AML-193 (cell line): ENCODE data around the gene TARDBP.
A peak's percentile ranks its signal among the peaks of the same experiment; 100 is the strongest.
"Not testable (repeated sequence)": the region's sequence is repeated elsewhere in the genome, so short reads cannot be mapped to it uniquely, and the experiment has no call there.

Source experiments
- DNase-seq, 2 experiments: peaks; one replicate each; lab custom pipeline; 2025; lab: John Stamatoyannopoulos, UW

Gene TARDBP

DNA sequence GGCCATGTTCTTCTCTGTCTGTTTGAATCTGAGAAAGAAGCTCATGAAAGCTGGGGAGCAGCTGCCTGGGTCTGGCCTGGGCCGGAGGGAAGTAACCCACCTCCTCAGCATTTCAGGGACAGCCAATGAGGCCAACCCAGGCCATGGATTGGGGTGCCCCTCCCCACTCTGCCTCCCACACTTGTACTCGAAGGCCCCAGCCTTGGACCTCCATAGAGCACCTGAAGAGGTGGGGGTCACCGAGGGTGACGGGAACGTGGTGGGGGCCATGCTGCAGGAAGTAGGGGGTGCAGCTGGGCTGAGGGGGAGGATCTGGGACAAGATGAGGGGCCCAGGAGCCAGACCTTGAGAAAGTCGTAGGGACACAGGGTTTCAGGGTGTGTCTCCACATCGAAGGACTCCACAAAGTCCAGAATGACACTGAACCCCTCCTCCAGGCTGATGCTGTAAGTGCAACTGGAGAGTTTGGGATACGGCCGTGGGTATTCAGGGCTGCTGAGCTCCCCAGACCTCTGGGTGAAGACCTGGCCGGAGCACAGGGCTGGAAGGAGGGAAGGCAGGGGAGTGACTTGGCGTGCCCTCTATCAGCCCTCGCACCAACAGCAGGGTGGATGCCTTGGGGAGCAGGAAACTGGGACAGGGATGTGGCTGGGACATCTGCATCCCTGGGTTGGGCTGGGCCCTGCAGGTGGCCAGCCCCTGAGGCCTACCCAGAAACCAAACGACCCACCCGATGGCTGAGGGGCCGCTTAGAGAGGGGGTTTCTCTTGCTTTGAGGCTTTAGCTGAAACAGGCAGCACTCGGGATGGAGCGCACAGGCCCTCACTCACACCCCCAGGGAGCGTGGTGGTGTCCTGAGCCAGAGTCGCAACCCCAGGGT is 30.8 kb downstream of the TARDBP start:
- DNase-seq: no peak

DNA sequence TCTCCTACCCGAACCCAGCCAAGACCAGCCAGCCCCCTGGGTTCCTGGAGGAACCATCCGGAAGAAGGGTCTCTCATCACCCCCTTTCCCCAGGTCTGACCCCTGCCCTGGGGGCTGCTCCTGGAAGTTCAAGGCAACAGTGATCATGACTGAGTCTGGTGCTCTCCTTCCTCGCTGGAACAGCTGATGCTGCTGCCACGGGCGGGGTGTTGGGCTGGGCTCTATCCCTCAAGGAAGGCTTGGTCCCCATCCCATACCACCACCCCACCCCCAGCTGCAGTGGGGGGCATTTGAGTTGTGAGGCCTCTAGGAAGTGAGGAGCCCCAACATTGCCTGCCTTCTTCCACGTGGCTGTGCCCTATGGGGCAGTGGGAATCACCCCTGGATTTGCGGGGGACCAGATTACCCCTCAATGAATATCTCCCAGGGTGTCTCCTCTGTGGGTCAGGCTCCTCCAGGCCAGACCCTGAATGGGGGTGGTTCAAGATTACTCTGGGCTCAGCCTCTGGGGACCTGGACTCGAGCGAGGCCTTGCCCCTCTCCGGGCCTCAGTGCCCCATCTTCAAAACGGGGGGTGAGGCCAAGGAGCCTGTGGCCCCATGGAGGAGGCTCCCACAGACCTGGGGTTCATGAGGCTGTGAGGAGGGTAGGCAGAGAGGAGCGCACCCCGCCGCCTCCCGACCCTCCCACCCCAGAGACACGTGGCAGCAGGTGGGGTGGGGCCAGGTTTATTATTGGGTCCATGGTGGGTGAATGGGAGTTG is 31.8 kb downstream of the TARDBP start:
- DNase-seq: no peak

DNA sequence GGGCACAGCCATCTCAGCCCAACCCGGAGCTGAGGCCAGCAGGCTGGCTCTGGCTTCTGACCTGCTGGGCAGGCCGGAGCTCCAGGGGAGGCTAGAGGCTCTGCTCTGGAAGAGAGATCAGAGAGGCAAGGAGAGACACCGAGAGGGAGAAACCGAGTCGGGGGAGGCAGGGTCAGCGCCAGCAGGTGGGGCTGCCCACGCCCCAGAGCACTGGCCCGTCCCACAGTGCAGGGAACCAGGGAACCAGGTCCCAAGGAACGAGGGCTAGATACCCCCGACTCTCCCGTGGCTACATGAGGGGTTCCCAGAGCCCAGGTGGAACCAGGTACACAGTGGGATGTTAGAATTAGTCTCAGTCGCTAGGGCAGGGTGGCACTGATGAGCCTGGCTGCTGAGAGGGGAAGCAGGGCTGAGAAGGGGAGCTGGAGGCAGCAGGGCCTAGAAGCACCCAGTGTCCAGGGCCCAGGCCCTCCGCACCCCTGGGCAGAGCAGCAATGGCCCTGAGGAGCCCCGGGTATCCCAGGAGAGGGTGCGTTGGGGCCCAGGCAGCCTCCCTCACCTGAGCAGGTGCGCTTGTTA is 32.5 kb downstream of the TARDBP start:
- DNase-seq: no peak

DNA sequence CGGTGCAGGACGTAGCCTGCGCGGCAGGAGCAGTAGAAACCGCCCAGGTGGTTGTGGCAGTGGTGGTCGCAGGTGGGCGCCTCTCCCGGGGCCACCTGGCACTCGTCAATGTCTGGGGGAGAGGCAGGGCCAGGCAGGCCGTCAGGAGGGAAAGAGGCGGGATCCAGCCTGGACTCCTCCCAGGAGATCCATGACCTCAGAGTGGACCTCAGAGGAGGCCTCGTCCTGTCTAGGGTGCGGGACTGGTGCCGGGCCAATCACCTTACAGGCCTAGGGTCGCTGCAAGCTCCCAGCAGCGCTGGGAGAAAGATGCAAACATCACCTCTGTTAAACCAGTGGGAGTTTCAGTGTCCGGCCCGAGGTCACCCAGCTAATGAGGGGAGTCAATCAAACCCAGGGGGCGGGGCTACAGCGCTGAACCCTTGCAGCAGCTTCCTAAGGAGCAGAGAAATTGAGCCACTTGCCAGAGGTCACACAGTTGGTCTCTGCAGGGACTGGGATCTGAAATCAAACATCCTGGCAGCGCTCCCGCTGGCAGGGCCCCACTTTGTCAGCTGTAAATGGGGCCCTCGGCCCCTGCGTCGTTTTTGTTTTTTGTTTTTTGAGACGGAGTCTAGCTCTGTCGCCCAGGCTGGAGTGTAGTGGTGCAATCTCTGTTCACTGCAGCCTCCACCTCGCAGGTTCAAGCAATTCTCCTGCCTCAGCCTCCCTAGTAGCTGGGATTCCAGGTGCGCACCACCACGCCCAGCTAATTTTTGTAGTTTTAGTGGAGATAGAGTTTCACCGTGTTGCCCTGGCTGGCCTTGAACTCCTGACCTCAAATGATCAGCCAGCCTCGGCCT is 33.2 kb downstream of the TARDBP start:
- no peak for DNase-seq

DNA sequence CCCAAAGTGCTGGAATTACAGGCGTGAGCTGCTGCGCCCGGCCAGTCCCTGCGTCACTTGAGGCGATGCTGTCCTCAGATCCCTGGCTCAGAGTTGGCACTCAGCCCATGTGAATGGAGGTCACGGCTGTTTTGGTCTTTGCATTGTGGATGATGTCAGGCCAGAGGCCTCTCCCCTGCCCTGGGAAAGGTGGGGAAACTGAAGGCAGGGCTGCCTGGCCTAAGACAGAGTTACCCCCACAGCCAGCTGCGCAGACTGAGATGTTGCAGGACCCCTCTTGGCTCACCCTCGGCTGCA is 33.8 kb downstream of the TARDBP start:
- no peak for DNase-seq

DNA sequence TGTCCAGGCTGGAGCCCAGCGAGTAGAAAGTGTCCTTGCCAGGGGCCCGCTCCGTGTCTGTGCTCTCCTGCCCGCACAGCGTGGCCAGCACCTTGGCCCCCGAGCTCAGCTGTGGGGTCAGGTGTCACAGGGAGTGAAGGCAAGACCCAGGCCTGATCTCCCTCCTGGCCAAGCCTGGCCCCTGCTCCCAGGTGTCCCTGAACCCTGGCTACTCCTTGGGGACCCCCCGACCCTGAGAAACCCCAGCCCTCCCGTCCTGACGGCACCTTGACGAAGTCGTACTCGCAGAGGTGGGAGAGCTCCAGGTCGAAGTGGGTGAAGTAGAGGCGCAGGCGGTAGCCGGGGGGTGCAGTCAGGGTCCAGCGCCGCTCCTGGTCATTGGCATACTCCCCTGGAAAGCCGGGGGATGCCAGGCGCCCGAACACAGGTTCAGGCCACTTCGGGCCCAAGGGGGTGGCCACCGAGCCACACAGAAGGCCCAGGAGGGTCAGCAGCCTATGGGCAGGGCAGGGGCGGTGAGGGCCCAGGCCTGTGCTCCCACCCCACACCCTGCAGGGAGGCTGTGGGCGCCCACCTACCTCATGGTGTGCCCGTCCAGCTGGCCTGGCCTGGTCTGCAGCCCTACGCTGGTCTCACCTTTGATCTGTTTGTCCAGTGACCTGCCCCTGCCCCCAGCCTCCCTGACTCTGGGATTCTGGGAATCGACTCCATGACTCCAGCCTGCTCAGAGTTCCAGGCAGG is 34.3 kb downstream of the TARDBP start, which contains the start of gene MASP2:
TSS of gene MASP2 (minus strand) at position 615 of the 741 bp plus-strand sequence. CDS start at position 583, 32 bp downstream.
- DNase-seq: no peak

DNA sequence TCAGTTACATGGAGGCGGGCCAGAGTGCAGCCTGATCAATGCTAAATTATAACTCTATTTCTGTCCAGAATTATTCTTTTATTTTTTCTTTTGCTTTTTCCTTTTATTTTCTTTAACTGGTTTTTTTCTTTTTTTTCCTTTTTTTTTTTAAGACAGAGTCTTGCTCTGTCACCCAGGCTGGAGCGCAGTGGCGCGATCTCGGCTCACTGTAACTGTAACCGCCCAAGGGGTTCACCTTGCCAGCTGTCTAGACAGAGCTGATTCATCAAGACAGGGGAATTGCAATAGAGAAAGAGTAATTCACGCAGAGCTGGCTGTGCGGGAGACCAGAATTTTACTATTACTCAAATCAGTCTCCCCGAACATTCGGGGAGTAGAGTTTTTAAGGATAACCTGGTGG is 38.7 kb downstream of the TARDBP start:
- DNase-seq: not testable (repeated sequence)

DNA sequence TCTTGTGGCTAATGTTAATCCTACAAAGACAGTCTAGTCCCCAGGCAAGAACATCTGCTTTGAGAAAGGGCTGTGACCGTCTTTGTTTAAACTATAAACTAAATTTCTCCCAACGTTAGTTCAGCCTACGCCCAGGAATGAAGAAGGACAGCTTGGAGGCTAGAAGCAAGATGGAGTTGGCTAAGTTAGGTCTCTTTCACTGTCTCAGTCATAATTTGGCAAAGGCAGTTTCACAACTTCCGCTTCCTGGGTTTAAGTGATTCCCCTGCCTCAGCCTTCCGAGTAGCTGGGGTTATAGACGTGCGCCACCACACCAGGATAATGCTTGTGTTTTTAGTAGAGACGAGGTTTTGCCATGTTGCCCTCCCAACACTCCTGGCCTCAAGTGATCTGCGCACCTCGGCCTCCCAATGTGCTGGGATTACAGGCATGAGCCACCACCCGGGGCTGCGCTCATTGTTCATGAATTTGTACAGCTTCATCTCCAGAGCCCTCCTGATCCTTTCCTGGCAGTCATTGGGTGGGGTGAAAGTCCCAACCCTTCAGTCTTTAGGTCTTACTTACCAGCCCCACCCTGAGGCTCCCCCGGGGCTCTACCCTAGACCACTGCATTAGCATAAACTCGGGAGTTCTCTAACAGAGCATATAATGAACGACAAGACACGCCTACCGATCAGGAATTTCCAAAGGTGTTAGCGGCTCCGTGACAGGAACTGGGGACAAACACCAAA is 39.5 kb downstream of the TARDBP start:
- peak; percentile 35 to 73 for DNase-seq

DNA sequence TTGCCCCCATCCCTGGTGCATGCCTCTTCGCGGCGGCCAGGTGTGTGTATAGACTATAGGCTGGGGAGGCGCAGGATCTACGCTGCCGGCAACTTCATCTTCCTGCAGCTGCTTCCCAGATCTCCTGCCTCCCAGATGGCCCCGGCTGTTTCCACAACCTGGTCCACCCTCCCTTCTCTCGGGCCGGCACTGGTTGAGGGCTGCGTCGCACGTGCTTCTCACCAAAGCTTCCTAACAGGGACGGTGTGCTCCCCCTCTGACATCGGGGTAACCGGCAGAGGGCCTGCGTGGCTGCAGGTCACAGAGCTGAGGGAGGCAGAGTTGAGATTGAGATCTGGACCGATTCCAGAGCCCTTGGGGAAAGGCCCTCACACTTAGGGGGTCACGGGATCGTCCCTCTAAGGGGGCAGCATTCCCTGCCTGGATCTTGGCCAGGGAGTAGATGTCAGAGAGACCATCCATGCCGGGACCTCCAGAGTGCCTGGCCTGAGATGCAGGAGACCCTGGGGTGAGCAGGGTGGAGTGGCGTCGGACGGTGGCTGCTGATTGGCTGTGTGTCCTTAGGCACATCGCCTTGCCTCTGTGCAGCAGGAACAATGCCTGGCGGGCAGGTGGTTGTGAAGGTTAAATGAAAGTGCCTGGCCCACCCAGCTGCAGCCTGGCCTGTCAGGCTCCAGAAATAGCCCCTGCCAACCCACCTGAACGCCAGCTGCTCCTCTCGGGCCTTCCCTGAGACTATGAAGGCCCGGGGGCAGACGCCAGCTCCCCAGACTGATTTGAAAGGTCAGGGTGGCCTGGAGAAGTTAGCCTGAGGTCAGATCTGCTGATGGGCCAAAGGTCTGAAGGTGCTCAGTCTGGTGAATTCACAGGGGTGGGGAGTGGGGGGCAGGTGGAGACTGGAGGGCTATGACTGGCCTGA is 40.6 kb downstream of the TARDBP start:
- no peak for DNase-seq

DNA sequence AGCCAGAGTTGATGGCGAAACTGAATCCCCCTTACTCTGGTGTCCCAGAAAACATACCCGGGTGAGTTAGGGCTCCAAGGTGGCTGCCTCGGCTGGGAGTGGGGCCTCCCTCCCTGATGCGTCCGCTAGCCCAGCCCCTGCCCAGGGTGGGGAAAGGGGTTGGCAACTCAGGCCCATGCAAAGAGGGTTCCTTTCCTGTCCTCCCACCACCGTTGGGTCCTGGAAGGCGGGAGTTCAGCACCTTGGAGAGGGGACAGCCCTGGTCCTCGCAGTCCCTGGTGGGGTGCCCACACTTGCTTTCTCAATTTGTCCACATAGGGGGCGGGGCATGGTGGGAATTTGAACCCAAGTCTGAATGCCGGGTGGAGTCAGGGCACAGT is 41.3 kb downstream of the TARDBP start:
- no peak for DNase-seq

DNA sequence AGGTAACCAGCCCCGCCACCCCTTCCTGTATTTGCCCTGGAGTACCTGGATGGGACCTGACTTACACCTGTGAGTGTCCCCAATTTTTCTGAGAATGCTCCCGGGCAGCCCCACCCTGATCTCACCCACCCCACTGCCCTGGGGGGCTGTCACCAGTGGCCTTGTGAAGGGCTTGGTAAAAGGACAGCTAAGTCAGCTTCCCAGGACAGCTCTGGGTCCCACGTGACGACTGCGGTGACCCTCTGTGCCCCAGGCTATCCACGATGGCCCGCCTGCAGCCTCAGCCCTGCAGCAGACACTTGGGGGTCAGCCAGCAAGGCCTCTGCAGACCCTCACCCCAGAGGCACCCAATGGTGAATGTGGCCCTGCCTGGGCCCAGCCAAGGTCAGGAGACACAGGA is 41.7 kb downstream of the TARDBP start:
- DNase-seq: no peak

DNA sequence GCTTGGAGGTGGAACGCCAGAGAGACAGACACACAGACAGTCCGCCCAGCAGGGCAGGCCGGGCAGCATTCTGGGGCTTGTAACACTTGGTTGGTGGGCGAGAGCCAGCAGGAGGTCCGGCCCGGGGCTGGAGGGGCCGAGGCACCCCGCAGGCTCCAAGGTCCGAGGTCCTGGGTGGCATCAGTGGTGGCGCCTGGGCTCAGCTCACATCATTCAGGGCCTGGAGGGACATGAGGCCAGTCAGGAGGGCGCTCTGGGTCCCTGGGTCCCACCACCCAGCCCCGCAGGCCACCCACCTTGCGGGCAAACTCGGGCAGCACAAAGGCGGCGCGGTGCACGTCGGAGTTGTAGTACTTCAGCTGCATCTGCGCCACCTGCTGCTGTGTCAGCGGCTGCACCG is 42.2 kb downstream of the TARDBP start:
- DNase-seq: no peak

DNA sequence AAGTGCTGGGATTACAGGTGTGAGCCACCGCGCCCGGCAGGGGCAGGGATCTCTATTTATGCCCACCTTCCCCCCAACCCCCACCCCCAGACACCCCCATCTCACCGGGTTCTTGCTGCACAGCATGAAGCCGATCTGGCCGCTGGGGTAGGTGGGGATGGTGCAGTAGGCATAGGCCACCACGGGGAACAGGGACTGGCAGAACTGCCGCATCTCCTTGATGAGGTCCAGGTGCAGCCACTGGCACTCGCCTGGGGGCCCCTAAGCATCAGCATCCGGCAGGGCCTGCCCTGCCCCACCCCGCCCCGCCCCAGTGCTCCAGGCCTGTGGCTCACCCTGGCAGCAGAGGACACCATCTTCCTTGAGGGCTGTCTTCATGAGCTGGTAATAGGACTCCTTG is 43.2 kb downstream of the TARDBP start:
- no peak for DNase-seq

DNA sequence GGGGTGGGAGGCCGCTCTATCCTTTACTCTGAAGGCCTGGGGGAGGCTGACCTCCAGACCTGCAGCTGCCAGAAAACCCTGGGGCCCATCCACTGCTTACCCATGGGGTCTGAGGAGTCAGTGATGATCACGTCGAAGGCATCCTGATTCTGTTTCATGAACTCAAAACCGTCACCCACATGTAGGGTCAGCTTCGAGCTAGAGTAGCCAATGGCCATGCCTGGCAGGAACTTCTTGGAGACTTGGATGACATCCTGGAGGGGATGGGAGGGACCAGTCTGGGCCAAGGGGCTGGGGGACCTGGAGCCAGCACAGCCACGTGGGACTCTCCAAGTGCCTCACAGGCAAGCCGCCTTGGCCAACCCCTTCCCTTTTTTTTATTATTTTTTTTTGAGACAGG is 44.0 kb downstream of the TARDBP start:
- DNase-seq: no peak

DNA sequence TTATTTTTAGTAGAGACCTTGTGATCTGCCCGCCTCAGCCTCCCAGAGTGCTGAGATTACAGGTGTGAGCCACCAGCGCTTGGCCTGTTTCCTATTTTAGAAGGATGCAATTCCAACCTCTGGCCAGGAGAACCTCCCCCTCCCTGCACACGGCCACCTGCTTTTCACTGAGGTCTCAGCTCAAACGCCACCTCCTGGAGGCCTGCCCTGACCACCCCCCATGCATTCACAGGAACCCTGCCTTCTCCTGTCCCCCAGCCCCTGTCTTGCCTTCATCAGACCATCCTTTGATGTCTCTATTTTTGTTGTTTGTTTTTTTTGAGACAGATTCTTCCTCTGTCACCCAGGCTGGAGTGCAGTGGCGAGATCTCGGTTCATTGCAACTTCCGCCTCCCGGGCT is 45.0 kb downstream of the TARDBP start:
- no peak for DNase-seq

DNA sequence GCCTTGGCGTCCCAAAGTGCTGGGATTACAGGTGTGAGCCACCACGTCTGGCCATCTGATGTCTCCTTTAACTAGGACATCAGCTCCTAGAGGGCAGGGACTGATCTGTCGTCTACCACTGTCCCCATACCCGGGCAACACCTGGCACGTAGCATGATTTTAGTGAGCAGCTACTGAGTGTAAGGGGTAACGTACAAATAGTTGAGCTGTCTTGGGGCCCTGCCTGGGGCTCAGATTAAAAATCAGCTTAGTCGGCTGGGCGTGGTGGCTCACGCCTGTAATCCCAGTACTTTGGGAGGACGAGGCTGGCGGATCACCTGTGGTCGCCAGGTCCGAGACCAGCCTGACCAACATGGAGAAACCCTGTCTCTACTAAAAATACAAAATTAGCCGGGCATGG is 45.6 kb downstream of the TARDBP start:
- no peak for DNase-seq

DNA sequence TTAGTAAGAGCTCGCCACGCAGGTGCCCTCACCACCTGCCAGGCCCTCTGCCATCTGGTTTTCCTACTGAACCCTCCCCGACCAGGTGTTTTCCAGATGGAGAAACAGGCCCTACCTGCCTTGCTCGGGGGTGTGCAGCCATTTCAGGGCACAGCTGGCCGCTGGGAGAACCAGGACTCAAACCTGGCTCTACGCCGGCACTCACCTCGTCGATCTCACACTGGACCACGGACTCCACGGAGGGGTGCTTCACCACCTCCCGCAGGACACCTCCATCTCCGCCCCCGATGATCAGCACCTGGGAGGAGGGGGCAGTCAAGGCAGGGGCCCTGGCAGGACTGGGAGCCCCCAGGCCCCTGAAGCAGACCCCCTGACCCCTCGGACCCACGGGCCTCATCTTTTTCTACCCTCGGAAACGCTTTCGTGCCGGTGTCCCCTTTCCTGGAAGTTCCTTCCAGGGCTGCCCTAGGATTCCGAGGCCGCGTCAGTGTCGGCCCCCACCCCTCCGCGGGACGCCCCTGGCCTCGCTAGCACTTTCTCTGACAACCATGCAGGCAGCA is 46.2 kb downstream of the TARDBP start:
- no peak for DNase-seq

DNA sequence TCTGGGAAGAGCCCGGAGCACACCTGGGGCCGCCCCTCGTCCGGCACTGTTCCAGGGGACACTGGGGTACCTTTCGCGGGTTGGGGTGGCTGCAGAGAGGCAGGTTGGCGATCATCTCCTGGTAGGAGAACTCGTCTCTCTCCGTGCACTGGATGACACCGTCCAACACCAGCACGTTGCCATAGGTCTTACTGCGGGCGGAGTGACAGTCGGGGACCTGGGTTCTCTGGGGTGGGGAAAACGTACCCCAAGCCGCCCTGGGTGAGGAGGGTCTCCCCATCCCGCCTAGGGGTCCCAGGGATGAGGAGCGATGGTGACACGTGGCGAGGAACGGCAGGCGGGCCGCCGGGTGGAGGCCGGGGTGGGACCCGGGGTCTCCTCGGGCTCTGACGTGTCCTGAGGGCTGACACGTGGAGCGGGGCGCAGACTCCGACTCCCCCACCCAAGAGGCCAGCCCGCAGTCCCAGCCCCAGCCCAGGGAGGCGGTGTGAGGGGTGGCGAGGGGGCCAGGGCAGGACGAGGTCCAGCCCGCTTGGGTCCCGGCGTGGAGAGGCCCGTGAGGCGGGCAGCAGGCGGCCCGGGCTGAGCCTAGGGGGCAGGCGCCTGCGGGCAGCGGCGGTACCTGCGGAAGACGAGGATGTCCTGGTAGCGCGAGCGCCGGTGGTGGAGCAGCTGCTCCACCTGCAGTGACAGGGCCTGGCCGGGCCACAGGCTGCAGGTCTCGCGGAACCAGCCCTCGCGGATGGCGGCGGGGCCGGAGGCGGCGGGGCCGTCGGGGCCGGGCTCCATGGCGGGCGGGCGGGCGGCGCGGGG is 46.9 kb downstream of the TARDBP start:
- DNase-seq: no peak
